MCF 10A (cell line): Measurements from ENCODE around the gene EDAR. TPM values are rescaled to one million over a fixed set of nuclear protein-coding genes. Genes with fewer than 3 reads are reported as not detected.

ENCODE experiments used
- BruUV-seq: library from RNA; stranded (reverse); fragments of 400-500 nt; replicated peaks from 2 replicates; lab custom pipeline; 2021; lab: Mats Ljungman, UMichigan
- CTCF ChIA-PET: fragments of 300-600 bp; sonication (Branson Sonifier 250); formaldehyde crosslinking; extraction: SDS; loops from one replicate; lab custom pipeline; 2021; ENCODE audit warnings: antibody characterized with exemption, inconsistent platforms; lab: Yijun Ruan, JAX
- POLR2A ChIA-PET: fragments of 300-600, 350-650 bp; sonication (Branson Sonifier 250); formaldehyde crosslinking; extraction: SDS; loops from one replicate; lab custom pipeline; 2020; ENCODE audit warnings: antibody characterized with exemption, inconsistent platforms; lab: Yijun Ruan, JAX
- DNase-seq: peaks from one replicate; pipeline ENCODE4 v3.0.0-alpha.2; 2018; ENCODE audit not compliant: unreplicated experiment
- H3K27ac Mint-ChIP-seq: one replicate; pipeline ENCODE4 v1.8.0; 2022; ENCODE audit warnings: mild to moderate bottlenecking, low read depth, mixed read lengths; ENCODE audit not compliant: unreplicated experiment
- H3K27me3 Mint-ChIP-seq: one replicate; pipeline ENCODE4 v1.8.0; 2022; ENCODE audit warnings: mixed read lengths; ENCODE audit not compliant: insufficient read depth, unreplicated experiment
- H3K36me3 Mint-ChIP-seq: one replicate; pipeline ENCODE4 v1.8.0; 2022; ENCODE audit warnings: mild to moderate bottlenecking, moderate library complexity, mixed read lengths; ENCODE audit not compliant: insufficient read depth, unreplicated experiment
- H3K4me1 Mint-ChIP-seq: one replicate; pipeline ENCODE4 v1.8.0; 2022; ENCODE audit warnings: mixed read lengths; ENCODE audit not compliant: insufficient read depth, unreplicated experiment
- H3K4me3 Mint-ChIP-seq: one replicate; pipeline ENCODE4 v1.8.0; 2022; ENCODE audit warnings: mild to moderate bottlenecking, moderate library complexity, mixed read lengths; ENCODE audit not compliant: unreplicated experiment
- H3K9me3 Mint-ChIP-seq: one replicate; pipeline ENCODE4 v1.8.0; 2022; ENCODE audit warnings: mixed read lengths; ENCODE audit not compliant: unreplicated experiment
- intact Hi-C: fragments of 100-400 bp; cut with micrococcal nuclease; formaldehyde crosslinking; loops from 2 replicates; pipeline ENCODE4 v1.14.1; 2022
- total RNA-seq: library from RNA; stranded (reverse); gene quantifications from 2 replicates; pipeline ENCODE4 v1.2.3, GENCODE V29; 2022
- TF ChIP-seq, protein P1 (sequence below): fragments of 200-600 bp; IDR thresholded peaks from one replicate; pipeline ENCODE4 v1.8.0; 2022; ENCODE audit warnings: antibody characterized with exemption, mild to moderate bottlenecking; ENCODE audit not compliant: unreplicated experiment

The EDAR gene
- total RNA-seq, 1 experiment from 2014 or later, result 0.14 TPM

DNA sequence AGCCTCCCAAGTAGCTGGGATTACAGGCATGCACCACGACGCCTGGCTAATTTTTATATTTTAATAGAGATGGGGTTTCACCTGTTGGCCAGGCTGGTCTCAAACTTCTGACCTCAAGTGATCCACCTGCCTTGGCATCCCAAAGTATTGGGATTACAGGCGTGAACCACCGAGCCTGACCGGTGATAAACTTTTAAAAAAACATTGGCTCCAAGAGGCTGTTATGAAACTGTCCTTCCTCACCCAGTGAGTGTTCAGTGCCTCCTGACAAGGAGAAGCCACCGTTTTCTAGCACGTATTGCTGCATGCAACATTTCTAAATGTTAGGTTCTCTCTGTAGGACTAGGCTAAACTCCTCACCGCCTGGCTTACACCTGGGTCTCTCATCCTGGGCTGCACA lies 63.3 kb downstream of the EDAR start:
- H3K36me3 Mint-ChIP-seq, result peaks cover 3% of the 10 kb centered on the region
- BruUV-seq, result no TSS peak
- intact Hi-C loops, result loop anchor here (5.0 kb wide), 1 partner anchor 202 kb away; the partner anchor contains the start of gene SH3RF3

GRCh38 chr2:108925286-108925685 lies 63.7 kb downstream of the EDAR start:
- intact Hi-C loops, result loop anchor here (5.0 kb wide), 1 partner anchor 202 kb away; the partner anchor contains the start of gene SH3RF3
- peaks cover 17% of the 10 kb centered on the region for H3K27me3 Mint-ChIP-seq

More for the DNA sequence above, 63.3 kb downstream of the EDAR start:
- no peaks in the 10 kb centered on the region for H3K9me3 Mint-ChIP-seq
- ChIA-PET CTCF (interaction anchor here (0.9 to 6.8 kb wide), 3 partner anchors 10 to 66 kb away, joined by 3 to 94 read pairs (median 4); partner anchors contain the start of gene EDAR), POLR2A (no interaction called here)
- DNase-seq, result peak; percentile 15
- H3K27me3 Mint-ChIP-seq, result peaks cover 15% of the 10 kb centered on the region
- no peak overlapping the region for H3K4me3 Mint-ChIP-seq
- TF ChIP-seq, protein P1, sequence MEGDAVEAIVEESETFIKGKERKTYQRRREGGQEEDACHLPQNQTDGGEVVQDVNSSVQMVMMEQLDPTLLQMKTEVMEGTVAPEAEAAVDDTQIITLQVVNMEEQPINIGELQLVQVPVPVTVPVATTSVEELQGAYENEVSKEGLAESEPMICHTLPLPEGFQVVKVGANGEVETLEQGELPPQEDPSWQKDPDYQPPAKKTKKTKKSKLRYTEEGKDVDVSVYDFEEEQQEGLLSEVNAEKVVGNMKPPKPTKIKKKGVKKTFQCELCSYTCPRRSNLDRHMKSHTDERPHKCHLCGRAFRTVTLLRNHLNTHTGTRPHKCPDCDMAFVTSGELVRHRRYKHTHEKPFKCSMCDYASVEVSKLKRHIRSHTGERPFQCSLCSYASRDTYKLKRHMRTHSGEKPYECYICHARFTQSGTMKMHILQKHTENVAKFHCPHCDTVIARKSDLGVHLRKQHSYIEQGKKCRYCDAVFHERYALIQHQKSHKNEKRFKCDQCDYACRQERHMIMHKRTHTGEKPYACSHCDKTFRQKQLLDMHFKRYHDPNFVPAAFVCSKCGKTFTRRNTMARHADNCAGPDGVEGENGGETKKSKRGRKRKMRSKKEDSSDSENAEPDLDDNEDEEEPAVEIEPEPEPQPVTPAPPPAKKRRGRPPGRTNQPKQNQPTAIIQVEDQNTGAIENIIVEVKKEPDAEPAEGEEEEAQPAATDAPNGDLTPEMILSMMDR, result no peak
- peaks cover 19% of the 10 kb centered on the region for H3K4me1 Mint-ChIP-seq
- H3K27ac Mint-ChIP-seq, result no peak overlapping the region

GRCh38 chr2:108924580-108925251 lies 64.3 kb downstream of the EDAR start:
- ChIA-PET CTCF (interaction anchor here (1.4 kb wide), 1 partner anchor 64 kb away, joined by 6 read pairs; the partner anchor contains the start of gene EDAR), POLR2A (interaction anchor here (0.8 kb wide), 1 partner anchor 186 kb away, joined by 3 read pairs; no protein-coding TSS in a partner anchor)
- Mint-ChIP-seq H3K27ac (no peak overlapping the region), H3K36me3 (no peaks in the 10 kb centered on the region), H3K9me3 (no peaks in the 10 kb centered on the region), H3K27me3 (peaks cover 22% of the 10 kb centered on the region), H3K4me1 (peaks cover 19% of the 10 kb centered on the region), H3K4me3 (no peak overlapping the region)
- TF ChIP-seq, protein P1, result no peak
- DNase-seq, result no peak
- BruUV-seq, result no TSS peak
- intact Hi-C loops, result loop anchor here (5.0 kb wide), 1 partner anchor 203 kb away; the partner anchor contains the start of gene SH3RF3

More at GRCh38 chr2:108925286-108925685, 63.7 kb downstream of the EDAR start:
- no TSS peak for BruUV-seq
- Mint-ChIP-seq H3K27ac (no peak overlapping the region), H3K36me3 (no peaks in the 10 kb centered on the region), H3K9me3 (no peaks in the 10 kb centered on the region), H3K4me1 (peaks cover 19% of the 10 kb centered on the region), H3K4me3 (no peak overlapping the region)
- TF ChIP-seq, protein P1, result no peak
- no peak for DNase-seq
- CTCF ChIA-PET, result interaction anchor here (1.1 kb wide), 1 partner anchor 66 kb away, joined by 4 read pairs; no protein-coding TSS in a partner anchor
- POLR2A ChIA-PET, result no interaction called here
